HCT116 (cell line): ENCODE measurements around the gene FEV. TPM values are rescaled to one million over a fixed set of nuclear protein-coding genes. Genes with fewer than 3 reads are reported as not detected.

Source experiments
- ATAC-seq: fragments of 200-7000 bp; cut with Tn5 transposase; 2 replicates; pipeline ENCODE4 v1.9.1; 2020; ENCODE audit warnings: mild to moderate bottlenecking, moderate library complexity
- BruUV-seq: library from RNA; stranded (reverse); fragments of 400-500 nt; replicated peaks from 2 replicates; lab custom pipeline; 2021; lab: Mats Ljungman, UMichigan
- CTCF ChIA-PET: fragments of 300-600 bp; sonication (Branson Sonifier 250); formaldehyde crosslinking; loops from one replicate; lab custom pipeline; 2021; ENCODE audit warnings: antibody characterized with exemption; lab: Charles Lee
- POLR2A ChIA-PET: fragments of 300-600, 350-600 bp; sonication (Branson Sonifier 250); formaldehyde crosslinking; loops from one replicate; lab custom pipeline; 2021; ENCODE audit warnings: antibody characterized with exemption; lab: Charles Lee
- RAD21 ChIA-PET, 2 experiments: fragments of 300-600 bp; sonication (Branson Sonifier 250); formaldehyde crosslinking; loops; one replicate each; lab custom pipeline; 2023; ENCODE audit warnings: low total read pairs in 2 of 2; ENCODE audit not compliant: uncharacterized antibody in 2 of 2, unreplicated experiment in 2 of 2, low non-redundant PET in 1 of 2; lab: Charles Lee
- DNase-seq: peaks from one replicate; pipeline ENCODE4 v3.0.0-alpha.2; 2010; ENCODE audit warnings: low read depth, low spot score
- H2AFZ ChIP-seq: fragments of 200-600 bp; shearing (Covaris generic), sonication (generic); 2 replicates; pipeline ENCODE4 v1.6.1; 2017; ENCODE audit warnings: low read depth, mixed run types, mixed read lengths, antibody characterized with exemption, low read length; ENCODE audit not compliant: poor library complexity, severe bottlenecking
- H3K27ac ChIP-seq: 2 replicates; pipeline ENCODE4 v1.5.1; 2012; ENCODE audit warnings: low read depth, low read length
- H3K27me3 ChIP-seq: fragments of 200-600 bp; sonication (generic); 2 replicates; pipeline ENCODE4 v1.6.1; 2016; ENCODE audit warnings: mixed run types, low read length, mixed read lengths; ENCODE audit not compliant: insufficient read depth
- H3K36me3 ChIP-seq, 2 experiments: fragments of 200-500 bp in 1 of 2; fragments of 200-600 bp in 1 of 2; sonication (Bioruptor generic) in 1 of 2; sonication (generic) in 1 of 2; 2 replicates each; pipeline versions ENCODE4 v1.5.1 to v1.6.1; 2014 to 2016; ENCODE audit warnings: low read length in 2 of 2, inconsistent platforms in 1 of 2, mixed read lengths in 1 of 2, mixed run types in 1 of 2; ENCODE audit not compliant: insufficient read depth in 2 of 2, control insufficient read depth in 1 of 2
- H3K4me1 ChIP-seq, 2 experiments: fragments of 200-600 bp in 1 of 2; sonication (generic) in 1 of 2; 2 replicates each; pipeline versions ENCODE4 v1.5.1 to v1.6.1; 2012 to 2017; ENCODE audit warnings: low read length in 2 of 2, inconsistent platforms in 1 of 2, mild to moderate bottlenecking in 1 of 2, mixed read lengths in 1 of 2, mixed run types in 1 of 2, moderate library complexity in 1 of 2; ENCODE audit not compliant: insufficient read depth in 2 of 2, control insufficient read depth in 1 of 2
- H3K4me2 ChIP-seq: fragments of 200-600 bp; sonication (generic); 2 replicates; pipeline ENCODE4 v1.6.1; 2017; ENCODE audit warnings: mixed run types, low read length, mixed read lengths
- H3K4me3 ChIP-seq, 2 experiments: fragments of 200-600 bp in 1 of 2; sonication (generic) in 1 of 2; replicated peaks in 1 of 2; 2 replicates each; pipeline ENCODE4 v1.5.1; 2011 to 2016; ENCODE audit warnings: low read length in 2 of 2, control low read depth in 1 of 2, low read depth in 1 of 2, mild to moderate bottlenecking in 1 of 2, mixed read lengths in 1 of 2, mixed run types in 1 of 2
- H3K79me2 ChIP-seq: fragments of 200-600 bp; sonication (generic); 2 replicates; pipeline ENCODE4 v1.6.1; 2017; ENCODE audit warnings: mild to moderate bottlenecking, mixed run types, low read length, moderate library complexity, mixed read lengths; ENCODE audit not compliant: insufficient read depth
- H3K9ac ChIP-seq: fragments of 200-600 bp; sonication (generic); 2 replicates; pipeline ENCODE4 v1.6.1; 2016; ENCODE audit warnings: low read length, mixed read lengths
- H3K9me2 ChIP-seq: fragments of 200-600 bp; sonication (generic), shearing (Covaris generic); 2 replicates; pipeline ENCODE4 v1.6.1; 2017; ENCODE audit warnings: mixed run types, mild to moderate bottlenecking, moderate library complexity; ENCODE audit not compliant: insufficient read depth
- H3K9me3 ChIP-seq, 2 experiments: fragments of 200-500 bp in 1 of 2; fragments of 200-600 bp in 1 of 2; sonication (Bioruptor generic) in 1 of 2; sonication (generic) in 1 of 2; 2 replicates each; pipeline ENCODE4 v1.6.1; 2014 to 2017; ENCODE audit warnings: low read length in 2 of 2, mixed read lengths in 2 of 2, inconsistent platforms in 1 of 2, low read depth in 1 of 2, mild to moderate bottlenecking in 1 of 2, mixed run types in 1 of 2, moderate library complexity in 1 of 2; ENCODE audit not compliant: control insufficient read depth in 1 of 2, insufficient read depth in 1 of 2
- H4K20me1 ChIP-seq: fragments of 200-600 bp; sonication (generic), shearing (Covaris generic); 2 replicates; pipeline ENCODE4 v1.6.1; 2017; ENCODE audit warnings: mixed run types, mild to moderate bottlenecking, moderate library complexity; ENCODE audit not compliant: insufficient read depth
- CBX3 ChIP-seq: IDR thresholded peaks from 2 replicates; pipeline ENCODE4 v1.6.1; 2012; ENCODE audit warnings: low read depth
- CEBPB ChIP-seq: IDR thresholded peaks from 2 replicates; pipeline ENCODE4 v1.6.1; 2012; ENCODE audit warnings: low read depth
- CTCF ChIP-seq, 3 experiments: fragments of 200-600 bp in 1 of 3; sonication (generic) in 1 of 3; IDR thresholded peaks in 2 of 3; conservative IDR thresholded peaks in 1 of 3; 2 replicates each; pipeline ENCODE4 v1.5.1; 2012 to 2017; ENCODE audit warnings: low read depth in 2 of 3, low read length in 2 of 3, antibody characterized with exemption in 1 of 3, borderline replicate concordance in 1 of 3, control low read depth in 1 of 3, mild to moderate bottlenecking in 1 of 3, mixed read lengths in 1 of 3, mixed run types in 1 of 3, moderate library complexity in 1 of 3; ENCODE audit not compliant: insufficient read depth in 1 of 3
- EGR1 ChIP-seq: IDR thresholded peaks from 2 replicates; pipeline ENCODE4 v1.6.1; 2012; ENCODE audit warnings: low read depth
- ELF1 ChIP-seq: IDR thresholded peaks from 2 replicates; pipeline ENCODE4 v1.6.1; 2012; ENCODE audit warnings: low read depth, borderline replicate concordance
- EZH2 ChIP-seq: fragments of 200-600 bp; sonication (generic); IDR thresholded peaks from 2 replicates; pipeline ENCODE4 v1.6.1; 2017; ENCODE audit warnings: antibody characterized with exemption, mixed run types
- JUND ChIP-seq: IDR thresholded peaks from 2 replicates; pipeline ENCODE4 v1.6.1; 2012
- POLR2A ChIP-seq: IDR thresholded peaks from 2 replicates; pipeline ENCODE4 v1.7.0; 2011; ENCODE audit warnings: borderline replicate concordance; ENCODE audit not compliant: insufficient read depth, insufficient read length; ENCODE audit errors: extremely low read depth
- POLR2AphosphoS5 ChIP-seq: IDR thresholded peaks from 2 replicates; pipeline ENCODE4 v1.6.1; 2011; ENCODE audit warnings: mild to moderate bottlenecking, low read depth, low read length, moderate library complexity
- RAD21 ChIP-seq: IDR thresholded peaks from 2 replicates; pipeline ENCODE4 v1.6.1; 2012; ENCODE audit warnings: low read depth, mild to moderate bottlenecking
- SIN3A ChIP-seq: IDR thresholded peaks from 2 replicates; pipeline ENCODE4 v1.6.1; 2012; ENCODE audit warnings: low read depth
- SP1 ChIP-seq: IDR thresholded peaks from 2 replicates; pipeline ENCODE4 v1.6.1; 2012; ENCODE audit warnings: low read depth
- SRF ChIP-seq: IDR thresholded peaks from 2 replicates; pipeline ENCODE4 v1.6.1; 2012; ENCODE audit warnings: low read depth
- ZFX ChIP-seq: fragments of 450-650 bp; IDR thresholded peaks from 2 replicates; pipeline ENCODE4 v1.6.1; 2017
- intact Hi-C: fragments of 100-400 bp; cut with micrococcal nuclease; formaldehyde crosslinking; loops from 2 replicates; pipeline ENCODE4 v1.10.0; 2022
- total RNA-seq: library from RNA; stranded (reverse); gene quantifications from one replicate; pipeline ENCODE4 v1.2.1, GENCODE V29; 2021; ENCODE audit not compliant: unreplicated experiment
- TF ChIP-seq, protein P1 (sequence below): IDR thresholded peaks from 2 replicates; pipeline ENCODE4 v1.6.1; 2011; ENCODE audit warnings: mild to moderate bottlenecking, low read length, moderate library complexity; ENCODE audit not compliant: insufficient replicate concordance; ENCODE audit errors: extremely low read depth
- TF ChIP-seq, protein P2 (sequence below): IDR thresholded peaks from 2 replicates; pipeline ENCODE4 v1.6.1; 2012
- TF ChIP-seq, protein P3 (sequence below): IDR thresholded peaks from 2 replicates; pipeline ENCODE4 v1.6.1; 2012

Gene FEV
- total RNA-seq, 1 experiment from 2014 or later: not detected

- Histone ChIP-seq H3K4me3 (no peak overlapping the region), H3K4me1 (no peaks in the 10 kb centered on the region; a peak in 1 of 4 replicates)
- CTCF ChIA-PET: interaction anchor here (1.5 to 5.3 kb wide), 3 partner anchors 18 to 124 kb away, joined by 5 to 97 read pairs (median 7); no protein-coding TSS in a partner anchor
Observed at GRCh38 chr2:219028141-219028540, 43.2 kb upstream of the FEV start.

More at GRCh38 chr2:219028141-219028540, 43.2 kb upstream of the FEV start:
- no peak overlapping the region for H3K27ac ChIP-seq
- TF ChIP-seq CEBPB (no peak), EZH2 (no peak), EGR1 (no peak), CBX3 (no peak), ZFX (no peak), CTCF (IDR thresholded peaks at IDR 0.05 in 2 of 3, conservative IDR thresholded peaks at IDR 0.05 in 1 of 3; ENCODE audit: borderline replicate concordance in 1 of 3, insufficient read depth in 1 of 3, low read depth in 2 of 3, low read length in 2 of 3) (no peak), RAD21 (no peak), JUND (no peak), ELF1 (no peak), SRF (no peak), POLR2AphosphoS5 (no peak), SIN3A (no peak), POLR2A (no peak), SP1 (no peak)
- TF ChIP-seq, protein P1, sequence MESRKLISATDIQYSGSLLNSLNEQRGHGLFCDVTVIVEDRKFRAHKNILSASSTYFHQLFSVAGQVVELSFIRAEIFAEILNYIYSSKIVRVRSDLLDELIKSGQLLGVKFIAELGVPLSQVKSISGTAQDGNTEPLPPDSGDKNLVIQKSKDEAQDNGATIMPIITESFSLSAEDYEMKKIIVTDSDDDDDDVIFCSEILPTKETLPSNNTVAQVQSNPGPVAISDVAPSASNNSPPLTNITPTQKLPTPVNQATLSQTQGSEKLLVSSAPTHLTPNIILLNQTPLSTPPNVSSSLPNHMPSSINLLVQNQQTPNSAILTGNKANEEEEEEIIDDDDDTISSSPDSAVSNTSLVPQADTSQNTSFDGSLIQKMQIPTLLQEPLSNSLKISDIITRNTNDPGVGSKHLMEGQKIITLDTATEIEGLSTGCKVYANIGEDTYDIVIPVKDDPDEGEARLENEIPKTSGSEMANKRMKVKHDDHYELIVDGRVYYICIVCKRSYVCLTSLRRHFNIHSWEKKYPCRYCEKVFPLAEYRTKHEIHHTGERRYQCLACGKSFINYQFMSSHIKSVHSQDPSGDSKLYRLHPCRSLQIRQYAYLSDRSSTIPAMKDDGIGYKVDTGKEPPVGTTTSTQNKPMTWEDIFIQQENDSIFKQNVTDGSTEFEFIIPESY: no peak
- TF ChIP-seq, protein P2, sequence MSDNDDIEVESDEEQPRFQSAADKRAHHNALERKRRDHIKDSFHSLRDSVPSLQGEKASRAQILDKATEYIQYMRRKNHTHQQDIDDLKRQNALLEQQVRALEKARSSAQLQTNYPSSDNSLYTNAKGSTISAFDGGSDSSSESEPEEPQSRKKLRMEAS: no peak
- TF ChIP-seq, protein P3, sequence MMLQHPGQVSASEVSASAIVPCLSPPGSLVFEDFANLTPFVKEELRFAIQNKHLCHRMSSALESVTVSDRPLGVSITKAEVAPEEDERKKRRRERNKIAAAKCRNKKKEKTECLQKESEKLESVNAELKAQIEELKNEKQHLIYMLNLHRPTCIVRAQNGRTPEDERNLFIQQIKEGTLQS: no peak
- ATAC-seq (no peak), DNase-seq (no peak)
- no peaks in the 10 kb centered on the region for H3K79me2 ChIP-seq
- H3K4me2 ChIP-seq: no peak overlapping the region
- no peak overlapping the region for H3K9ac ChIP-seq
- no peaks in the 10 kb centered on the region for H3K9me2 ChIP-seq
- BruUV-seq: no TSS peak
- no peak overlapping the region for H2AFZ ChIP-seq
- peaks cover 5% of the 10 kb centered on the region for H3K27me3 ChIP-seq
- RAD21 ChIA-PET: interaction anchor here in 1 of 2 experiments (1.4 kb wide), 1 partner anchor 91 kb away, joined by 3 read pairs; no protein-coding TSS in a partner anchor
- no peaks in the 10 kb centered on the region for H3K36me3 ChIP-seq
- H3K9me3 ChIP-seq: no peaks in the 10 kb centered on the region
- intact Hi-C loops: loop anchor here (2.0 kb wide), 1 partner anchor 91 kb away; no protein-coding TSS in a partner anchor
- POLR2A ChIA-PET: no interaction called here
- no peaks in the 10 kb centered on the region for H4K20me1 ChIP-seq
